Nephron (organoid): ENCODE measurements around the gene TNS1.

ENCODE experiments used
- H3K27ac Mint-ChIP-seq, 3 experiments: 2 replicates each; pipeline ENCODE4 v1.8.0; 2020; ENCODE audit warnings: mixed read lengths in 3 of 3, mild to moderate bottlenecking in 2 of 3, moderate library complexity in 1 of 3
- H3K27me3 Mint-ChIP-seq: 2 replicates; pipeline ENCODE4 v1.8.0; 2021; ENCODE audit warnings: low read depth, mild to moderate bottlenecking, moderate library complexity, mixed read lengths
- H3K36me3 Mint-ChIP-seq: 2 replicates; pipeline ENCODE4 v1.8.0; 2020; ENCODE audit warnings: low read depth, mixed read lengths
- H3K4me1 Mint-ChIP-seq: 2 replicates; pipeline ENCODE4 v1.8.0; 2020; ENCODE audit warnings: mixed read lengths
- H3K4me3 Mint-ChIP-seq, 3 experiments: 2 replicates each; pipeline ENCODE4 v1.8.0; 2020; ENCODE audit warnings: mild to moderate bottlenecking in 3 of 3, mixed read lengths in 3 of 3, moderate library complexity in 2 of 3
- H3K9me3 Mint-ChIP-seq: 2 replicates; pipeline ENCODE4 v1.8.0; 2020; ENCODE audit warnings: mixed read lengths
- TF ChIP-seq, protein P1 (sequence below), 3 experiments: fragments of 200-600 bp; sonication (generic); IDR thresholded peaks; one replicate each; pipeline ENCODE4 v1.5.0; 2021; ENCODE audit warnings: antibody characterized with exemption in 3 of 3; ENCODE audit not compliant: unreplicated experiment in 3 of 3

Gene TNS1

DNA sequence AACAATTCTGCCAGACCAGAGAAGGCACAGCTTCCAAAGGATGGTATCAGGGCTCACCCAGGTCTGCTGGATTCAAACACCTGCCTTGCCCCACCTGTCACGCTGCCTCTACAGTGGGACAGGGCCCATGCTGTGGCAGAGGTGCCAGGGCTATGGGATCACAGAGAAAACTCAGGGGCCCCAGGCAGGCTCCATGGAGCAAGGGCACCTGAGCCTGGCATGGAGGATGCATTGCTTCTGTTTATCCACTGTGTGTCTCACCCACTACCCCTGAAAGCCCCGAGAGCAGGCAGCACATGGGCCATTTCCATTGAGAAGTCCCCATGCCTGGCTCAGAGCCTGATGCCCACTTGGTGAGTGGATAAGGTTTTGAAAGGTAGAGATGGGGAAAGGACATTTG is 76.0 kb downstream of the TNS1 start:
- no peaks in the 10 kb centered on the region for H3K36me3 Mint-ChIP-seq
- H3K4me1 Mint-ChIP-seq, result peaks cover 75% of the 10 kb centered on the region
- H3K4me3 Mint-ChIP-seq, result no peak overlapping the region
- H3K27ac Mint-ChIP-seq, result peak overlapping the region in 1 of 3 experiments; percentile 8
- no peaks in the 10 kb centered on the region for H3K9me3 Mint-ChIP-seq
- H3K27me3 Mint-ChIP-seq, result peaks cover 3% of the 10 kb centered on the region
- TF ChIP-seq, protein P1, sequence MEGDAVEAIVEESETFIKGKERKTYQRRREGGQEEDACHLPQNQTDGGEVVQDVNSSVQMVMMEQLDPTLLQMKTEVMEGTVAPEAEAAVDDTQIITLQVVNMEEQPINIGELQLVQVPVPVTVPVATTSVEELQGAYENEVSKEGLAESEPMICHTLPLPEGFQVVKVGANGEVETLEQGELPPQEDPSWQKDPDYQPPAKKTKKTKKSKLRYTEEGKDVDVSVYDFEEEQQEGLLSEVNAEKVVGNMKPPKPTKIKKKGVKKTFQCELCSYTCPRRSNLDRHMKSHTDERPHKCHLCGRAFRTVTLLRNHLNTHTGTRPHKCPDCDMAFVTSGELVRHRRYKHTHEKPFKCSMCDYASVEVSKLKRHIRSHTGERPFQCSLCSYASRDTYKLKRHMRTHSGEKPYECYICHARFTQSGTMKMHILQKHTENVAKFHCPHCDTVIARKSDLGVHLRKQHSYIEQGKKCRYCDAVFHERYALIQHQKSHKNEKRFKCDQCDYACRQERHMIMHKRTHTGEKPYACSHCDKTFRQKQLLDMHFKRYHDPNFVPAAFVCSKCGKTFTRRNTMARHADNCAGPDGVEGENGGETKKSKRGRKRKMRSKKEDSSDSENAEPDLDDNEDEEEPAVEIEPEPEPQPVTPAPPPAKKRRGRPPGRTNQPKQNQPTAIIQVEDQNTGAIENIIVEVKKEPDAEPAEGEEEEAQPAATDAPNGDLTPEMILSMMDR (IDR thresholded peaks at IDR 0.05; ENCODE audit: unreplicated experiment in 3 of 3), result no peak

DNA sequence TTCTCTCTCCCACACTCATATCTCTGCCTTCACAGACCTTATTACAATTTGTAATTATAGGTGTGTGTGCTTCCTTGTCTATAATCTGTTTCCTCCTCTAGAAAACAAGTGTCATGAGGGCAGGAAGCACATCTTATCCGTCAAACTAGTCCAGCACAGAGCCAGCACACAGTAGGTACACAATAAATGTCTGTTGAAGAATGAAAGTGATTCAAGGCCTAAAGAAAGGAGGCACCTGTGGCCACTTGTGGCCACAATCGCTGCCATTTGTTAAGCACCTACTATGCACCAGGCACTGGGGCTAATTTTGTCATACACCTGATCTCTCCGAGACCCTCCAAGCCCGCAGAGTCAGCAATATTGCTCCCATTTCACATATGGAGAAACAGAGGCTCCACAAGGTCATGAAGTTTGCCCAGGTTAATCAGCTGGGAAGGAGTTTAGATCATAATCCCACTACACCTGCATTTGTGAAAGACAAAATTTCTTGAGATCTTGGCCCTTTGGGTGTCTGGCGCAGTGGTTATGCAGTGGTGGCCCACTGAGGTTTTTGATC is 78.4 kb downstream of the TNS1 start:
- Mint-ChIP-seq H3K36me3 (no peaks in the 10 kb centered on the region), H3K9me3 (no peaks in the 10 kb centered on the region), H3K4me1 (peaks cover 68% of the 10 kb centered on the region), H3K4me3 (no peak overlapping the region), H3K27ac (peak overlapping the region; percentile 38 to 67 (median 58)), H3K27me3 (peaks cover 3% of the 10 kb centered on the region)
- TF ChIP-seq, protein P1 (IDR thresholded peaks at IDR 0.05; ENCODE audit: unreplicated experiment in 3 of 3), result no peak

DNA sequence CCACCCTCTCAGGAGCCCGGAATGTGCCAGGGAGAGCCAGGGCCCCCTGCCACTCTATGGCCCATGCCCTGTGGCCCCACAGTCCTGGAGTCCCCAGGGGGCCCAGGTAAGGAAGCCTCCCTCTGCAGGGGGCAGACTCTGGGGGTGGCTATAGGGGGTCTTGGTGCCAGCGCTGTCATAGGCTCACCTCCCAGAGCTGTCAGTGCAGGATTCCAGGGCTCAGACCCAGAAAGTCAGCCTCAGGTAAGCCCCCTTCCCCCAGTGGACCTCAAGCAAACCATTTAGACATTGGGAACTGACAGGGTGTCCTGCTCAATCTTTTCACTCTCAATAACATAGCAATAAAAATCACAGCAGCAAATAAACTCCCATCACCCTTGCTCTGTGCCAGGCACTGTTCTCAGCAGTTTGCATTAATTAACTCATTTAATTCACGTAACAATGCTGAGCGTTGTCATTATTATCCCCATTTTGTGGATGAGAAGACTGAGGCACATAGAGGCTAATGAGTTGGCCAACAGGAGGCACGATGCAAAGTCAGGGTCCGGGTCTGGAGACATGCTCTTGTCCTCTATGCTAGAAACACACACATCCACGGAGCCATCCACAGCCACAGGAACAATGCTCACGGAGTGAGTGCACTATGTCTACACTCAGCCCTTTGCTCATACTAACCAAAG is 79.6 kb downstream of the TNS1 start:
- Mint-ChIP-seq H3K36me3 (no peaks in the 10 kb centered on the region), H3K27ac (peak overlapping the region in 2 of 3 experiments; percentile 67 to 69), H3K4me1 (peaks cover 68% of the 10 kb centered on the region), H3K27me3 (peaks cover 3% of the 10 kb centered on the region), H3K4me3 (peak overlapping the region in 1 of 3 experiments; percentile 35), H3K9me3 (no peaks in the 10 kb centered on the region)
- TF ChIP-seq, protein P1 (IDR thresholded peaks at IDR 0.05; ENCODE audit: unreplicated experiment in 3 of 3), result no peak

DNA sequence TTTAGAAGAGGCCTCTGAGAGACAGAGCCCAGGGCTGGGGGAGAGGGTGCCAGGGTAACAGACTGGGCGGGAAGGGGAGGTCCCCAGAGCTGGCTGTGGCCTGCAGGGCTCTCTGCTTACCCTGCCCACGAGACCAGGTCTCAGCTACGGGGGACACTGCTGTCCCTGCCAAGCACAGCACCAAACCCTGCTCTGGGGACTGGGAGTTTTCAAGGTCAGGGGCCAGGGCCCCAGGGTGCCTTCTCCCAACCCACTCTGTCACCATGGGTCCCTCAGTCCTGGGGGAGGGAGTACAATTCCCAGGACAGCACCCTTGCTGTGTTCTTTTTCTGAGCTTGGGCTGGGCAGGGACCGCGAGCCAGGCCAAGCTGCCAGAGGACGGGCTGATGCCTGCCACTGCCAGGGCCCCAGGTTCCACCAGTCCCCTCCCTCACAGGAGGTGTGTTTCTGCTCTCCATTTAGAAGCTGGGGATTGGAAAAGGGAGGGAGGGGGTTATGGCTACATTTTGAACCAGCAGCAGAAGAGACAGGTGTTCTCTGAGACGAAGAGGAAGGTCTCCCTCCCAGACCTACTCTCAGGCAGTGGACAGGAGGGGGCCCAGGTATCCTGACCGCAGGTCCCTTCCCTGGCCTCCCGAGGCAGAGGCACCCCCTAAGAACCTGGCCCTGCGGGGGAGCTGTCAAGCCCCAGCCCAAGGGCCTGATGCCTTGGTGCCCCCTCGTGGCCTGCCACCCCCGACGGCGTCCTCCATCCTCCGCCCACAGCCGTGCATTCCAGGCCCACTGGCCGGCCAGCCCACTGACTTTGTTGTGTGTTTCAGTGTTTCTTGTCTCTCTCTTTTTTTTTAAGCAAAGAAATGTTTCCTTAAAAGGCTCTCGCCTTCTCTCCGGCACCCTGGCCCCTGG is 80.4 kb downstream of the TNS1 start:
- Mint-ChIP-seq H3K27ac (peak overlapping the region in 2 of 3 experiments; percentile 69 to 77), H3K4me1 (peaks cover 70% of the 10 kb centered on the region), H3K36me3 (no peaks in the 10 kb centered on the region), H3K4me3 (peak overlapping the region in 1 of 3 experiments; percentile 35), H3K9me3 (no peaks in the 10 kb centered on the region), H3K27me3 (peaks cover 4% of the 10 kb centered on the region)
- TF ChIP-seq, protein P1 (IDR thresholded peaks at IDR 0.05; ENCODE audit: unreplicated experiment in 3 of 3), result peak in 1 of 3 experiments; percentile 8

DNA sequence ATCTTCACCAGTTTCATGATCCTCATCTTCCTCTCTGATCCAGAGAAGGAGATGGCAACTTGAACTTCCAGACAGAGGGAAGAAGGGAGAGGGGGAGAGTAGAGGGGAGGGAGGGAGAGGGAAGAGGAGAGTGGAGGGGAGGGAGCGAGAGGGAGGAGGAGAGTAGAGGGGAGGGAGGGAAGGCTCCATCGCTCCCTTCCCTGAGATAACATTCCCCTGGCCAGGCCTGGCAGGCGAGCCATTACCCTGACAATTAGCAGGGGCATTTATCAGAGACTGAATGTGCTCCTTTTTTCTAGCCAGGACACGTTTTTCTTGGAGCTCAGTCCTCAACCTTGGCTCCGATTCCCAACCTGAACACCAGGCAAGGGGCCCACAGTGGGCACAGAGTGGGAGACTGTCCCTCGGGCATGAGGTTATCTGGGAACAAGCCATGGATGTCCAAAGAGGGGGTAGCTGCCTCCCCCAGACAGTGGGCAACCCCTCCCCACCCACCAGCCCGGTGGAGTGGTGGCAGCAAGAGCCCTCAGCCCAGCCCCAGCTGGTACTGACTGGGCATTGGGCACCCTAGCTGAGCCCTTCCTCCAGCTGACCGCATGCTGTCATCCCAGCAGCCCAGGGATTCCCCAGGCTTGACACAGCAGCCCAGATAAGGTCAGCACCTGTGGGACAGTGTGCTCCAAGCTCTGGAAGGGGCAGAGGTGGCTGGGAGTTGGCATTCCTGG is 81.8 kb downstream of the TNS1 start:
- Mint-ChIP-seq H3K27ac (peak overlapping the region in 2 of 3 experiments; percentile 56 to 70), H3K36me3 (peaks cover 4% of the 10 kb centered on the region), H3K9me3 (no peaks in the 10 kb centered on the region), H3K4me3 (no peak overlapping the region), H3K27me3 (peaks cover 7% of the 10 kb centered on the region), H3K4me1 (peaks cover 78% of the 10 kb centered on the region)
- TF ChIP-seq, protein P1 (IDR thresholded peaks at IDR 0.05; ENCODE audit: unreplicated experiment in 3 of 3), result no peak
